ENCODE data around the gene SLC17A9. TPM values are rescaled to one million over a fixed set of nuclear protein-coding genes. Genes with fewer than 3 reads are reported as not detected.

Gene SLC17A9
- total and polyA plus RNA-seq, 12 donors = 0.17 to 69.1 (median 2.9) TPM

DNA sequence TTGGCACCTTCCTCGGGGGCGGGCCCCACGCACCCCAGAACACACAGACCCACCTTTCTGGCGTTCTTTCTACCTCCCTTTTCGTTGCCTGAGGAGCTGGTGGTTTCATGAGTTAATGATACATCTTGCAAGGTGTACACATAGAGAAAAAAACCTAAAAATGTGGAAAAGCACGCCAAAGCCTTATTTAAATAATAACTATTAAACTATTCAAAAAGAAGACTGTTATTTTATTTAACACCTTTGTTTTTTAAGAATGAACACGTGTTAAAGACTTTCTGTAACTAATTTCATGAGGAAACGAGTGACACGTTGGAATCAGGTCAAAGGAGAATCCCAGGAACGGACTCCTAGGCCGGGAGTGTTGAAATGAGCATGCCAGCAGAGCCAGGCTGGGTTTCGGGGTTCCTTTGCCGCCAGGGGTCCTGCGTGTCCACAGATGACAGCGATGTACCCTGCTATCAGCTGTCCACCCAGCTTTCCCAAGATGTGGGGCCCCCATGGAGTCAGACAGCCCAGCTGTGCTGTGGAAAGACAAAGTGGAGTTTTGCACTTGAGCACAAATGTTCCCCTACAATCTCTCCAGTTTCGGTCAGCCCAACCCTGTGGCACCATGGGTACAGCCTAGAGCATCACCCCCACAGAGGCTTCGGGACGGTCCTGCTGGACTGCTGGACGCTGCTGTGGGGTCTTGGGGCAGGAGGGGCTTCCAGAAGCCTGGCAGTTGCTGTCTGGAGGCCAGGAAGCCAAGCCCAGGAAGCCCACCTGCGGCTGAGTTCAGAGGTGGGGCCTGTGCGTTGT is 16.1 kb downstream of the SLC17A9 start:
- intact Hi-C loops (cut with DNase I) = no loop called here
- Histone ChIP-seq H3K4me3 (no peak overlapping the region), H3K27me3 (peaks cover 10% of the 10 kb centered on the region), H3K27ac (no peak overlapping the region), H3K4me1 (replicated peaks in 1 of 2) (peaks cover 0 to 8% of the 10 kb centered on the region in 2 donors), H3K9me3 (replicated peaks in 1 of 3) (no peaks in the 10 kb centered on the region), H3K36me3 (replicated peaks in 1 of 2) (no peaks in the 10 kb centered on the region)
- 77 to 82% (median 80%) methylated on average over 17 to 21 of the region's 21 CpGs for WGBS, 4 donors
- no peak for DNase-seq
- TF ChIP-seq, protein P1, sequence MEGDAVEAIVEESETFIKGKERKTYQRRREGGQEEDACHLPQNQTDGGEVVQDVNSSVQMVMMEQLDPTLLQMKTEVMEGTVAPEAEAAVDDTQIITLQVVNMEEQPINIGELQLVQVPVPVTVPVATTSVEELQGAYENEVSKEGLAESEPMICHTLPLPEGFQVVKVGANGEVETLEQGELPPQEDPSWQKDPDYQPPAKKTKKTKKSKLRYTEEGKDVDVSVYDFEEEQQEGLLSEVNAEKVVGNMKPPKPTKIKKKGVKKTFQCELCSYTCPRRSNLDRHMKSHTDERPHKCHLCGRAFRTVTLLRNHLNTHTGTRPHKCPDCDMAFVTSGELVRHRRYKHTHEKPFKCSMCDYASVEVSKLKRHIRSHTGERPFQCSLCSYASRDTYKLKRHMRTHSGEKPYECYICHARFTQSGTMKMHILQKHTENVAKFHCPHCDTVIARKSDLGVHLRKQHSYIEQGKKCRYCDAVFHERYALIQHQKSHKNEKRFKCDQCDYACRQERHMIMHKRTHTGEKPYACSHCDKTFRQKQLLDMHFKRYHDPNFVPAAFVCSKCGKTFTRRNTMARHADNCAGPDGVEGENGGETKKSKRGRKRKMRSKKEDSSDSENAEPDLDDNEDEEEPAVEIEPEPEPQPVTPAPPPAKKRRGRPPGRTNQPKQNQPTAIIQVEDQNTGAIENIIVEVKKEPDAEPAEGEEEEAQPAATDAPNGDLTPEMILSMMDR (IDR thresholded peaks at IDR 0.05) = no peak

DNA sequence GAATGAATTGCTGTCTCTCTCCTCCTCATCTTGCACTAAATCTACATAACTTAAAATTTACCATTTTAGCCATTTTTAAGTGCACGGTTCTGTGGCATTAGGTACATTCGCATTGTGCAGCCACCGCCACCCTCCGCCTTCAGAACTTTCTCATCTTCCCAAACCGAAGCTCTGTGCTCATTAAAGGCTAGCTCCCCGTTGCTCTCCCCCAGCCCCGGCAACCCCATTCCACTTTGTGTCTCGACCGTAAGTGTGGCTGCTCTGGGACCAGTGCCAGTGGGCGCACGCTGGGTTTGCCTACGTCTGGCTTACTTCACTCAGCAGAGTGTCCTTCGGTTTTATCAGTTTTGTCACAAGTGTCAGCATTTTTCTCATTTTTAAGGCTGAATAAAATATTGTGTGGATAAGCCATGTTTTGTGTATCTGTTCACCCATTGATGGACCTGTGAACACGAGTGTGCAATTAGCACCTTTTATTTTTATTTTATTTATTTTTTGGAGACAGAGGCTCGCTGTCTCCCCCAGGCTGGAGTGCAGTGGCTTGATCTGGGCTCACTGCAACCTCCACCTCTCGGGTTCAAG is 16.8 kb downstream of the SLC17A9 start:
- intact Hi-C loops (cut with DNase I) = no loop called here
- WGBS, 4 donors = 44 to 47% (median 46%) methylated on average over 16 of the region's 16 CpGs
- peaks cover 15% of the 10 kb centered on the region for H3K27me3 ChIP-seq
- no peak for TF ChIP-seq POLR2A (IDR thresholded peaks at IDR 0.05)
- TF ChIP-seq, protein P1 (IDR thresholded peaks at IDR 0.05) = no peak
- no peaks in the 10 kb centered on the region for H3K9me3 ChIP-seq (replicated peaks in 1 of 3)
- peak in 6 of 7 donors; percentile 34 to 83 (median 64) for DNase-seq
- H3K36me3 ChIP-seq (replicated peaks in 1 of 2) = no peaks in the 10 kb centered on the region
- H3K4me1 ChIP-seq (replicated peaks in 1 of 2) = peaks cover 0 to 8% of the 10 kb centered on the region in 2 donors
- H3K27ac ChIP-seq = no peak overlapping the region
- no peak overlapping the region for H3K4me3 ChIP-seq

DNA sequence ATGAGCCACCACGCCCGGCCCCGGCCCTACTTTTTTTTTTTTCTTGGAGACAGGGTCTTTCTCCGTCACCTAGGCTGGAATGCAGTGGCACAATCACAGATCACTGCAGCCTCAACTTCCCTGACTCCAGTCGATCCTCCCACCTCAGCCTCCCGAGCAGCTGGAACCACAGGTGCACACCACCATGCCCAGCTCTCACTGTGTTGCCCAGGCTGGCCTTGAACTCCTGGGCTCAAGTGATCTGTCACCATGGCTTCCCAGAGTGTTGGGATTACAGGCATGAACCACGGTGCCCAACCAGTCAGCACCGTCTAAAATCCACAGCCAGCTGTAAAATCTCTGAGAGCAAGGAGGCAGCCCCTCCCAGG is 17.4 kb downstream of the SLC17A9 start:
- H3K9me3 ChIP-seq (replicated peaks in 1 of 3) = no peaks in the 10 kb centered on the region
- peaks cover 0 to 8% of the 10 kb centered on the region in 2 donors for H3K4me1 ChIP-seq (replicated peaks in 1 of 2)
- no peak overlapping the region for H3K4me3 ChIP-seq
- WGBS, 4 donors = 60 to 84% (median 68%) methylated on average over 4 to 8 of the region's 8 CpGs
- TF ChIP-seq POLR2A (IDR thresholded peaks at IDR 0.05) = no peak
- TF ChIP-seq, protein P1 (IDR thresholded peaks at IDR 0.05) = no peak
- no peak overlapping the region for H3K27ac ChIP-seq
- intact Hi-C loops (cut with DNase I) = loop anchor here in 1 of 2 donors (2.0 kb wide), 1 partner anchor 39 kb away; no protein-coding TSS in a partner anchor
- peaks cover 22% of the 10 kb centered on the region for H3K27me3 ChIP-seq
- no peaks in the 10 kb centered on the region for H3K36me3 ChIP-seq (replicated peaks in 1 of 2)
- no peak for DNase-seq

DNA sequence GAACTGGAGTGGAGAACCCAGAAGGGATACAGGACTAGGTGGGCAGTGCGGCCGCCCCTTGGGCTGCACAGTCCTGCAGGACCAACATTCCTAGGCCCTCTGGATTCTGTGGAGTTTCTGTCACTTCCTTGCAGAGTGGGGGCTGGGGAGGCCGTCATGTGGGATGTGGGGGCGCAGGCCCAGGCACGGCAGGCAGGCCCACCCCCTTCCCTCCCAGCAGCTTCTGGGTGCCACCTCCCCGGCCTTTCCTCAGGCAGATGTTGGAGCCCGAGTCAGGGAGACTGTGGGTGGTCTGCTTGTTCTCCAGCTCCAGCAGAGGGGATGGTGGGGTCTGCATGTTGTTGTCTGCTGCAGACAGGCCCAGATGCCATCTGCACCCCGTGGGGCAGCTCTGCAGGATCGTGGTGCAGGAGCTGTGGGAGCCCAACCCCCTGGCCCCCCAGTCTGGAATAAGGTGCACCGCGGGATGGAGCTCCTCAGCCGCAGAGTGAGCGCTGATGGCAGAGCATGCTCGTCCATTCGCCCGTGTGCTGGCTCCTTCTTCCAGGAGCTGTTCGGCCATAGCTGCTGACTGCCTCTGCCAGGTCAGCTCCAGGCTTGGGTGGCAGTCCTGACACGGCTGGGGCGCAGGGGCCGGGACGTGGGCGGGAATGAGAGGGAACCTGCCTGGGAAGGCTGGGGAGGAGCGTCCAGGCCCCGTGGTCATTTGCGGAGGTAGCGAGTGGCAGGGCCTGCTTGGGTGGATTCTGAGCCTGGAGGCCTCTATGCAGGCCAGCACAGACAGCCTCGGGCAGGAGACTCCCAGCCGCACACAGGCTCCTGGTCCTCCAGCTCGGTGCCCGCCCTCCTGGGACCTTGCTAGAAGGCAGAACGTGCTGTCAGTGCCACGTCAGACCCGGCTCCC is 18.1 kb downstream of the SLC17A9 start:
- Histone ChIP-seq H3K4me1 (replicated peaks in 1 of 2) (peaks cover 0 to 8% of the 10 kb centered on the region in 2 donors), H3K9me3 (replicated peaks in 1 of 3) (no peaks in the 10 kb centered on the region), H3K27me3 (peaks cover 27% of the 10 kb centered on the region), H3K27ac (no peak overlapping the region), H3K36me3 (replicated peaks in 1 of 2) (no peaks in the 10 kb centered on the region), H3K4me3 (no peak overlapping the region)
- intact Hi-C loops (cut with DNase I) = loop anchor here in 1 of 2 donors (2.0 kb wide), 1 partner anchor 38 kb away; no protein-coding TSS in a partner anchor
- 59 to 71% (median 67%) methylated on average over 6 to 33 of the region's 33 CpGs for WGBS, 4 donors
- TF ChIP-seq, protein P1 (IDR thresholded peaks at IDR 0.05) = no peak
- no peak for TF ChIP-seq POLR2A (IDR thresholded peaks at IDR 0.05)
- no peak for DNase-seq

All from adrenal gland (tissue), 12 donors.